Thoracic aorta (tissue), 2 donors: Measurements from ENCODE around the gene USP9X. TPM values are rescaled to one million over a fixed set of nuclear protein-coding genes. Genes with fewer than 3 reads are reported as not detected.

ENCODE experiments used
- ATAC-seq: fragments of 150-250 bp; one replicate; pipeline ENCODE4 v1.8.0; 2017; ENCODE audit warnings: low read depth; ENCODE audit not compliant: insufficient number of reproducible peaks, low FRiP score
- DNase-seq: peaks from one replicate; pipeline ENCODE4 v3.0.0-alpha.2; 2020; ENCODE audit warnings: low spot score
- H3K27ac ChIP-seq, 2 donors: fragments of 200-600 bp; sonication (generic); 1 replicate in 1 of 2; 2 replicates in 1 of 2; pipeline ENCODE4 v1.5.1; 2016; ENCODE audit warnings: mild to moderate bottlenecking in 2 of 2, moderate library complexity in 2 of 2
- H3K27me3 ChIP-seq: fragments of 200-600 bp; sonication (generic); replicated peaks from 2 replicates; pipeline ENCODE4 v1.6.0; 2016; ENCODE audit warnings: mild to moderate bottlenecking; ENCODE audit not compliant: insufficient read depth
- H3K36me3 ChIP-seq: fragments of 200-600 bp; sonication (generic); one replicate; pipeline ENCODE4 v1.5.1; 2016
- H3K4me1 ChIP-seq, 2 donors: fragments of 200-600 bp; sonication (generic); 1 replicate in 1 of 2; 2 replicates in 1 of 2; pipeline versions ENCODE4 v1.5.1 to v1.6.0; 2016; ENCODE audit warnings: low read depth in 2 of 2, mild to moderate bottlenecking in 1 of 2; ENCODE audit not compliant: control insufficient read depth in 1 of 2
- H3K4me3 ChIP-seq: fragments of 200-600 bp; sonication (generic); 2 replicates; pipeline ENCODE4 v1.5.1; 2016; ENCODE audit warnings: mild to moderate bottlenecking
- H3K9me3 ChIP-seq: fragments of 200-600 bp; sonication (generic); 2 replicates; pipeline ENCODE4 v1.5.1; 2016
- CTCF ChIP-seq: fragments of 200-600 bp; sonication (generic); IDR thresholded peaks from one replicate; pipeline ENCODE4 v1.5.1; 2019; ENCODE audit warnings: antibody characterized with exemption
- total RNA-seq, 2 donors: library from RNA; depleted of rRNA; stranded (reverse); fragments of >200 nt; gene quantifications; one replicate each; pipeline versions ENCODE4 v1.1.0 to v1.2.3, GENCODE V29; 2016

The USP9X gene
- total RNA-seq, 2 donors from 2014 or later, result 81.4 to 87.8 TPM

- Histone ChIP-seq H3K9me3 (no peaks in the 10 kb centered on the region), H3K27me3 (no peaks in the 10 kb centered on the region), H3K4me3 (no peak overlapping the region), H3K27ac (no peak overlapping the region), H3K4me1 (no peaks in the 10 kb centered on the region), H3K36me3 (no peaks in the 10 kb centered on the region)
- TF ChIP-seq CTCF, result no peak
- DNase-seq, result no peak
- ATAC-seq, result no peak
Observed at GRCh38 chrX:41043674-41044345, 41.4 kb upstream of the USP9X start.

- no peak for TF ChIP-seq CTCF
- Histone ChIP-seq H3K27me3 (no peaks in the 10 kb centered on the region), H3K9me3 (no peaks in the 10 kb centered on the region), H3K4me3 (no peak overlapping the region), H3K36me3 (no peaks in the 10 kb centered on the region), H3K27ac (no peak overlapping the region), H3K4me1 (no peaks in the 10 kb centered on the region)
- ATAC-seq (no peak), DNase-seq (no peak)
Observed at GRCh38 chrX:41045960-41046567, 39.2 kb upstream of the USP9X start.

- no peaks in the 10 kb centered on the region for H3K4me1 ChIP-seq
- no peaks in the 10 kb centered on the region for H3K36me3 ChIP-seq
- no peaks in the 10 kb centered on the region for H3K9me3 ChIP-seq
- no peak overlapping the region for H3K27ac ChIP-seq
- no peaks in the 10 kb centered on the region for H3K27me3 ChIP-seq
- DNase-seq (no peak), ATAC-seq (no peak)
- no peak for TF ChIP-seq CTCF
- no peak overlapping the region for H3K4me3 ChIP-seq
Observed at GRCh38 chrX:41047878-41048534, 37.2 kb upstream of the USP9X start.

GRCh38 chrX:41050359-41050758 is 34.9 kb upstream of the USP9X start:
- Histone ChIP-seq H3K36me3 (no peaks in the 10 kb centered on the region), H3K4me3 (no peak overlapping the region), H3K27ac (no peak overlapping the region), H3K4me1 (no peaks in the 10 kb centered on the region), H3K9me3 (no peaks in the 10 kb centered on the region), H3K27me3 (no peaks in the 10 kb centered on the region)
- ATAC-seq (no peak), DNase-seq (no peak)
- no peak for TF ChIP-seq CTCF

- Histone ChIP-seq H3K27ac (no peak overlapping the region), H3K4me3 (no peak overlapping the region), H3K4me1 (no peaks in the 10 kb centered on the region), H3K36me3 (no peaks in the 10 kb centered on the region), H3K27me3 (no peaks in the 10 kb centered on the region), H3K9me3 (no peaks in the 10 kb centered on the region)
- DNase-seq (no peak), ATAC-seq (no peak)
- no peak for TF ChIP-seq CTCF
Observed at GRCh38 chrX:41051288-41051687, 34.0 kb upstream of the USP9X start.
